T-helper 2 cell treated with Interferon-gamma antibody and Interleukin-4, amounts not matched to agents 5 μg/mL and 100 μg/mL, for 36 hours (primary cell): ENCODE measurements around the gene RILPL1.
"Not testable (repeated sequence)": the region's sequence is repeated elsewhere in the genome, so short reads cannot be mapped to it uniquely, and the experiment has no call there.

Source experiments
- DNase-seq: peaks from one replicate; pipeline ENCODE4 v3.0.0; 2021; ENCODE audit warnings: low spot score
- H3K27ac Mint-ChIP-seq: one replicate; pipeline ENCODE4 v1.8.0; 2021; ENCODE audit warnings: mild to moderate bottlenecking, mixed read lengths
- H3K27me3 Mint-ChIP-seq: one replicate; pipeline ENCODE4 v1.8.0; 2021; ENCODE audit warnings: low read depth, mixed read lengths
- H3K36me3 Mint-ChIP-seq: one replicate; pipeline ENCODE4 v1.8.0; 2021; ENCODE audit warnings: low read depth, mixed read lengths
- H3K4me1 Mint-ChIP-seq: one replicate; pipeline ENCODE4 v1.8.0; 2021; ENCODE audit warnings: low read depth, mixed read lengths
- H3K4me3 Mint-ChIP-seq: one replicate; pipeline ENCODE4 v1.8.0; 2022; ENCODE audit warnings: mild to moderate bottlenecking, moderate library complexity, mixed read lengths
- H3K9me3 Mint-ChIP-seq: one replicate; pipeline ENCODE4 v1.8.0; 2021; ENCODE audit warnings: mixed read lengths

The RILPL1 gene

DNA sequence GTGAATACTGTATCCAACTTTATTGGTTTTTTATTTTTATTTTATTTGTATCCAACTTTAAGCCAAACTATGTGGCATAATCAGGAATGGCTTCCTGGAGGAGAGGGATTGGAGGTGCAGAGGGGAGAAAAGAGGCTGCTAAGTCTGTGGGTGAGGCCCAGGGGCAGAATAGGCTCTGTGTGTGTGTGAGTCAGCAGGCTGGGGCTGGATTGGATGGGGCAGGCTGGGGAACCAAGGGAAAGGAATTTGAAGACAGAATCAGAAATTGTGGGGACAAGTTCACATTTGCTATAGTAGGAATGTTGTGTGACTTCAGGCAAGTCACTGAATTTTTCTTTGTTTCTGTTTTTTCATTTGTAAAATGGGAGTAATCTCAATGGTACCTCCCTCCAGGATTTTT is 12.8 kb upstream of the RILPL1 start:
- no peaks in the 10 kb centered on the region for H3K9me3 Mint-ChIP-seq
- no peaks in the 10 kb centered on the region for H3K4me1 Mint-ChIP-seq
- no peak for DNase-seq
- no peak overlapping the region for H3K4me3 Mint-ChIP-seq
- H3K27me3 Mint-ChIP-seq = peaks cover 7% of the 10 kb centered on the region
- no peak overlapping the region for H3K27ac Mint-ChIP-seq
- H3K36me3 Mint-ChIP-seq = no peaks in the 10 kb centered on the region

DNA sequence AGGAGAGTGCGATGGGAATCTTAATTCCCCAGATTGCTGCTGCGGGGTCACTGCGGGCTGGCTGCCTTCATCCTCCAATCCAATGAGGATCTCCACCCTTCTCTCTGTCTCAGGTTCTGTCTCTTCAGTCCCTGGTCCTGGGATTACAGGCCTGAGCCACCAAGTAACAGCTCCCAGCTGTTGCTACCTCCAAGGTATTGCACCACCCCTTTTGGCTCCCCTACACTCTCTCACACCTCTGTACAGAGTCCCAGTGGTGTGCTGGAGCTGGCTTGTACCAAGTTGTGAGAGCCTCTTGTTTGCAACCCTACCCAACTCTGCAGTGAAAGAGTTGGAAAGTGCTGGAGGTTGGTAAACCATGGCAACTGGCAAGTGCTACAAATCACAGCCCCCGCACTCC is 10.0 kb upstream of the RILPL1 start:
- H3K27me3 Mint-ChIP-seq = peaks cover 9% of the 10 kb centered on the region
- H3K9me3 Mint-ChIP-seq = no peaks in the 10 kb centered on the region
- DNase-seq = no peak
- H3K4me3 Mint-ChIP-seq = no peak overlapping the region
- no peaks in the 10 kb centered on the region for H3K36me3 Mint-ChIP-seq
- H3K4me1 Mint-ChIP-seq = no peaks in the 10 kb centered on the region
- H3K27ac Mint-ChIP-seq = no peak overlapping the region

- Mint-ChIP-seq H3K27ac (no peak overlapping the region), H3K9me3 (no peaks in the 10 kb centered on the region), H3K27me3 (peaks cover 7% of the 10 kb centered on the region), H3K4me1 (no peaks in the 10 kb centered on the region), H3K36me3 (no peaks in the 10 kb centered on the region), H3K4me3 (no peak overlapping the region)
- no peak for DNase-seq
Observed at GRCh38 chr12:123540899-123541662, 7.6 kb upstream of the RILPL1 start.

DNA sequence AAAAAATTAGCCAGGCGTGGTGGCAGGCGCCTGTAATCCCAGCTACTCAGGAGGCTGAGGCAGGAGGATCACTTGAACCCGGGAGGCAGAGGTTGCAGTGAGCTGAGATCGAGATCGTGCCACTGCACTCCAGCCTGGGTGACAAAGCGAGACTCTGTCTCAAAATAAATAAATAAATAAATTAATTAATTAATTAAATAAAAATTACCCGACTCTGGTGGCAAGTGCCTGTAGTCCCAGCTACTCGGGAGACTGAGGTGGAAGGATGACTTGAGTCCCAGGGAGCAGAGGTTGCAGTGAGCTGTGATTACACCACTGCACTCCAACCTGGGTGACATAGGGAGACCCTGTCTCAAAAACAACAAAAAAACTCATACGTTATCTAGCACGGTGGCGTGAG is 2.4 kb upstream of the RILPL1 start:
- H3K4me3 Mint-ChIP-seq = not testable (repeated sequence)

GRCh38 chr12:123532808-123533649 is 490 bp downstream of the RILPL1 start:
- H3K4me1 Mint-ChIP-seq = peaks cover 14% of the 10 kb centered on the region
- peak overlapping the region; percentile 26 for H3K27ac Mint-ChIP-seq
- no peak for DNase-seq
- peaks cover 9% of the 10 kb centered on the region for H3K27me3 Mint-ChIP-seq
- H3K9me3 Mint-ChIP-seq = no peaks in the 10 kb centered on the region
- no peaks in the 10 kb centered on the region for H3K36me3 Mint-ChIP-seq
- peak overlapping the region; percentile 81 for H3K4me3 Mint-ChIP-seq

More for the DNA sequence above, 2.4 kb upstream of the RILPL1 start:
- H3K27me3 Mint-ChIP-seq = peaks cover 11% of the 10 kb centered on the region
- H3K36me3 Mint-ChIP-seq, DNase-seq, H3K9me3 Mint-ChIP-seq, H3K27ac Mint-ChIP-seq: not testable (repeated sequence)
- H3K4me1 Mint-ChIP-seq = peaks cover 14% of the 10 kb centered on the region

- Mint-ChIP-seq H3K36me3 (no peaks in the 10 kb centered on the region), H3K27me3 (peaks cover 6% of the 10 kb centered on the region), H3K9me3 (no peaks in the 10 kb centered on the region), H3K4me1 (peaks cover 14% of the 10 kb centered on the region), H3K27ac (no peak overlapping the region), H3K4me3 (peak overlapping the region; percentile 81)
- DNase-seq = no peak
Observed at GRCh38 chr12:123532019-123532418, 1.5 kb downstream of the RILPL1 start.

GRCh38 chr12:123531091-123531490 is 2.4 kb downstream of the RILPL1 start:
- no peak overlapping the region for H3K27ac Mint-ChIP-seq
- peaks cover 4% of the 10 kb centered on the region for H3K27me3 Mint-ChIP-seq
- no peaks in the 10 kb centered on the region for H3K36me3 Mint-ChIP-seq
- H3K9me3 Mint-ChIP-seq = no peaks in the 10 kb centered on the region
- DNase-seq = no peak
- H3K4me1 Mint-ChIP-seq = peaks cover 14% of the 10 kb centered on the region
- no peak overlapping the region for H3K4me3 Mint-ChIP-seq

DNA sequence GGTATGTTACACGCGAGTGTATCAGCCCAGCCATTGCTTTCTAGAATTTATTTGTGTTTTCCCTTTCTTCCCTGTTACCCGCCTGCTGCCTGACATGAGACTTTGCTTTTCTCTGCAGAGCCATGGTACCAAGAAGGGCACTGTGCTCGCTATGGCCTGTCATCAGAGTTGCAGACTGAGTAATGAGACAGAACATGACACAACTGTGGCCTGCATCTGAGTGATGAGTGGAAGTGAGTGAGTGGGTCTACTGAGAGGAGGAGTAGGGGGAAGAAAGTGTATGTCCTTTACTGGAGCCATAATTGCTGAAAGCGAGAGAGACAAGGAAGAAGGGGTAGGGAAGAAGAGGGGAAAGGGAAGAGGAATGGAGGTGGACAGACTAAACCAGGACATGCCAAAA is 2.9 kb downstream of the RILPL1 start:
- DNase-seq = no peak
- H3K27ac Mint-ChIP-seq = no peak overlapping the region
- peaks cover 14% of the 10 kb centered on the region for H3K4me1 Mint-ChIP-seq
- peaks cover 4% of the 10 kb centered on the region for H3K27me3 Mint-ChIP-seq
- H3K4me3 Mint-ChIP-seq = no peak overlapping the region
- no peaks in the 10 kb centered on the region for H3K9me3 Mint-ChIP-seq
- no peaks in the 10 kb centered on the region for H3K36me3 Mint-ChIP-seq

GRCh38 chr12:123529686-123530085 is 3.8 kb downstream of the RILPL1 start:
- peaks cover 14% of the 10 kb centered on the region for H3K4me1 Mint-ChIP-seq

GRCh38 chr12:123528858-123529257 is 4.7 kb downstream of the RILPL1 start:
- H3K27me3 Mint-ChIP-seq = no peaks in the 10 kb centered on the region
- H3K9me3 Mint-ChIP-seq = no peaks in the 10 kb centered on the region
- H3K27ac Mint-ChIP-seq = no peak overlapping the region
- peaks cover 12% of the 10 kb centered on the region for H3K4me1 Mint-ChIP-seq
- no peak for DNase-seq
- no peak overlapping the region for H3K4me3 Mint-ChIP-seq
- no peaks in the 10 kb centered on the region for H3K36me3 Mint-ChIP-seq

More at GRCh38 chr12:123529686-123530085, 3.8 kb downstream of the RILPL1 start:
- Mint-ChIP-seq H3K4me3 (no peak overlapping the region), H3K27ac (no peak overlapping the region), H3K9me3 (no peaks in the 10 kb centered on the region), H3K36me3 (no peaks in the 10 kb centered on the region), H3K27me3 (peaks cover 4% of the 10 kb centered on the region)
- DNase-seq = no peak

- Mint-ChIP-seq H3K4me1 (peaks cover under 1% of the 10 kb centered on the region), H3K27me3 (no peaks in the 10 kb centered on the region), H3K27ac (no peak overlapping the region), H3K9me3 (no peaks in the 10 kb centered on the region), H3K4me3 (no peak overlapping the region), H3K36me3 (no peaks in the 10 kb centered on the region)
- DNase-seq = no peak
Observed at GRCh38 chr12:123526542-123527080, 6.9 kb downstream of the RILPL1 start.

- Mint-ChIP-seq H3K4me3 (no peak overlapping the region), H3K36me3 (no peaks in the 10 kb centered on the region), H3K9me3 (no peaks in the 10 kb centered on the region), H3K27me3 (no peaks in the 10 kb centered on the region), H3K27ac (no peak overlapping the region), H3K4me1 (no peaks in the 10 kb centered on the region)
- DNase-seq = no peak
Observed at GRCh38 chr12:123524378-123524777, 9.1 kb downstream of the RILPL1 start.

GRCh38 chr12:123523518-123523917 is 10.0 kb downstream of the RILPL1 start:
- H3K27me3 Mint-ChIP-seq = no peaks in the 10 kb centered on the region
- H3K4me3 Mint-ChIP-seq = no peak overlapping the region
- H3K9me3 Mint-ChIP-seq = no peaks in the 10 kb centered on the region
- no peaks in the 10 kb centered on the region for H3K4me1 Mint-ChIP-seq
- H3K27ac Mint-ChIP-seq = no peak overlapping the region
- no peaks in the 10 kb centered on the region for H3K36me3 Mint-ChIP-seq
- no peak for DNase-seq

DNA sequence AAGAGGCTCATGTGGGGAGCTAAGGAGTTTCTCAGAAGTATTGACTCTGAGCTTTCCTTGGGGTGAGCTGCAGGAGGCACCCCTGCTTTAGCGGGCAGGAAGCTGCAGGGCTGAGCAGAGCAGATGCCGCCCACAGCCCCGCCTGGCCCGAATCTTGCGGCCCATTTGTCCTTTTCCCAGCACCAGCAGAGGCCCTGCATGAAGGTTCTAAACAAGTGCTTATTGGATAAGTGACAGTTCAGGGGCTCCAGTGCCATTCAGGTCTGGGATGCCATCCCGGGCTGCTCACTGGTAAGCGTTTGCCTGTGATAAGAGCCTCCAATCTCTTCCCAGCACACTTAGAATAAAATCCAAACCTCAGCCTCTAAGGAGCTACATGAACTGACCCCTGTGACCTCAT is 11.4 kb downstream of the RILPL1 start:
- Mint-ChIP-seq H3K27ac (no peak overlapping the region), H3K9me3 (no peaks in the 10 kb centered on the region), H3K4me3 (no peak overlapping the region), H3K36me3 (no peaks in the 10 kb centered on the region), H3K4me1 (no peaks in the 10 kb centered on the region), H3K27me3 (no peaks in the 10 kb centered on the region)
- no peak for DNase-seq
